Keratinocyte (primary cell): ENCODE results near the gene CTNNA3.

Experiments
- EZH2 ChIP-seq: IDR thresholded peaks from one replicate; pipeline ENCODE4 v1.6.1; 2012; ENCODE audit warnings: inconsistent platforms, mild to moderate bottlenecking, low read length, moderate library complexity
- TF ChIP-seq, protein P1 (sequence below), 3 experiments: IDR thresholded peaks in 1 of 3; conservative IDR thresholded peaks in 1 of 3; optimal IDR thresholded peaks in 1 of 3; 2 replicates in 2 of 3; 3 replicates in 1 of 3; pipeline versions ENCODE3 to v1.5.1; 2011; ENCODE audit warnings: low read length in 3 of 3, mild to moderate bottlenecking in 3 of 3, moderate library complexity in 2 of 3, control low read depth in 1 of 3, inconsistent platforms in 1 of 3; ENCODE audit not compliant: insufficient read depth in 2 of 3; ENCODE audit errors: extremely low read depth in 1 of 3

DNA sequence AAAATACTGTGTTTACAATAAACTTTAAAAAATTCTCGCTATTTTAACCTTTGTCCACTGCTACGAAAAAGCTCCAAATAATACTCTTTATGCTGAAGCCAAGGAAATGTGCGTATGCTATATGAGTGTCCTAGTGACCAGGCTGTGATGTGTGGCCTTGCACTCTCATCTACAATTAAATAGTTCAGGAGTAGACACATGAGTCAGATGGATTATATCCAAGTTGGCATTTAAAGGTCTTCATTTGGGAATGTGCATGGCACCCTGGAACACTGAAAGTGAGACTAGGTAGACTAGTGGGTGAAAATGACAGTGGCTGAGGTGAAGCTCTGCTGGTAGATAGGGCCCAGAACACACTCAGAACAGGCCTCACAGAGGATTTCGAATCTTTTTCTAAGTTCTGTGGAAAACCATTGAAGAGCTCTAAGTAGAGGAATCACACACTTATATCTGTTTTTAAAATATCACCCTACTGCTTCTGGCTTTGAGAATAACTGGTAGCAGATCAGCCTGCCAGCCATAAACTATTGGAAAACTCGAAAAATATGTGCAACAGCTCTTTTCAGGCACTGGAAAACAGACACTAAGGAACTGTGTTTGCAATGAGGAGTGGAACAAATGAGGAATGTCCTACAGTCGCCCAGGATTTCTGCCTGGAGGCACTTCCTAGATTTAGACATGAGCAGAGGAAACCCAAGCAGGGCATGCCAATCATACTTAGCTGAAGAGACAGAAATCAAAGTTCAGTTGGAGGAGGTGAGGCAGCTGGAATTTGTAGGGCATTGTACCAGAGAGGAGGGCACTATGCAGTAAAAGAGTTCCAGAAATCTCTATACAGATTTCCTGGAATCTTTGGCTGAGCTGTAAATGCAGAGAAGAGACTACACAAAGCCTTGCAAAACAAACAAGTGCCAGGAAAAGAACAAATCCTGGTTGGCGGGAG is 1374.0 kb downstream of the CTNNA3 start:
- TF ChIP-seq, protein P1, sequence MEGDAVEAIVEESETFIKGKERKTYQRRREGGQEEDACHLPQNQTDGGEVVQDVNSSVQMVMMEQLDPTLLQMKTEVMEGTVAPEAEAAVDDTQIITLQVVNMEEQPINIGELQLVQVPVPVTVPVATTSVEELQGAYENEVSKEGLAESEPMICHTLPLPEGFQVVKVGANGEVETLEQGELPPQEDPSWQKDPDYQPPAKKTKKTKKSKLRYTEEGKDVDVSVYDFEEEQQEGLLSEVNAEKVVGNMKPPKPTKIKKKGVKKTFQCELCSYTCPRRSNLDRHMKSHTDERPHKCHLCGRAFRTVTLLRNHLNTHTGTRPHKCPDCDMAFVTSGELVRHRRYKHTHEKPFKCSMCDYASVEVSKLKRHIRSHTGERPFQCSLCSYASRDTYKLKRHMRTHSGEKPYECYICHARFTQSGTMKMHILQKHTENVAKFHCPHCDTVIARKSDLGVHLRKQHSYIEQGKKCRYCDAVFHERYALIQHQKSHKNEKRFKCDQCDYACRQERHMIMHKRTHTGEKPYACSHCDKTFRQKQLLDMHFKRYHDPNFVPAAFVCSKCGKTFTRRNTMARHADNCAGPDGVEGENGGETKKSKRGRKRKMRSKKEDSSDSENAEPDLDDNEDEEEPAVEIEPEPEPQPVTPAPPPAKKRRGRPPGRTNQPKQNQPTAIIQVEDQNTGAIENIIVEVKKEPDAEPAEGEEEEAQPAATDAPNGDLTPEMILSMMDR (optimal IDR thresholded peaks at IDR 0.05 in 1 of 3, IDR thresholded peaks at IDR 0.05 in 1 of 3, conservative IDR thresholded peaks at IDR 0.05 in 1 of 3; ENCODE audit: extremely low read depth in 1 of 3, insufficient read depth in 2 of 3, low read length in 3 of 3) = no peak
- no peak for TF ChIP-seq EZH2
